Brain microvascular endothelial cell (primary cell): ENCODE results near the gene ELMO1.

Experiments
- DNase-seq: peaks from one replicate; pipeline ENCODE4 v3.0.0-alpha.2; 2020
- H3K27ac ChIP-seq: fragments of 250-450 bp; sonication (Bioruptor Pico); 2 replicates; pipeline ENCODE4 v1.5.1; 2020; ENCODE audit warnings: mild to moderate bottlenecking, moderate library complexity
- H3K27me3 ChIP-seq: fragments of 250-450 bp; sonication (Bioruptor Pico); replicated peaks from 2 replicates; pipeline ENCODE4 v1.5.1; 2020; ENCODE audit warnings: mild to moderate bottlenecking
- H3K36me3 ChIP-seq: fragments of 250-450 bp; sonication (Bioruptor Pico); replicated peaks from 2 replicates; pipeline ENCODE4 v1.5.1; 2020; ENCODE audit warnings: mild to moderate bottlenecking
- H3K4me3 ChIP-seq: 2 replicates; pipeline ENCODE4 v1.5.1; 2011; ENCODE audit warnings: low read depth, mild to moderate bottlenecking, control low read depth, low read length, moderate library complexity
- CTCF ChIP-seq: IDR thresholded peaks from 2 replicates; pipeline ENCODE4 v1.5.1; 2011; ENCODE audit warnings: low read depth, mild to moderate bottlenecking, moderate library complexity, low read length, control low read depth, inconsistent platforms; ENCODE audit errors: missing control alignments
- in situ Hi-C: cut with HindIII; loops from 2 replicates; pipeline ENCODE4 v1.10.0; 2017; ENCODE audit warnings: low sequenced_read_pairs, low pct_ligation_motif_present

ELMO1 gene

GRCh38 chr7:37236906-37237305, 211.8 kb downstream of the ELMO1 start:
- Histone ChIP-seq H3K36me3 (no peaks in the 10 kb centered on the region), H3K27me3 (no peaks in the 10 kb centered on the region), H3K27ac (no peak overlapping the region), H3K4me3 (no peak overlapping the region)
- TF ChIP-seq CTCF: no peak
- no peak for DNase-seq
- in situ Hi-C loops: no loop called here

- TF ChIP-seq CTCF: no peak
- Histone ChIP-seq H3K27me3 (no peaks in the 10 kb centered on the region), H3K27ac (no peak overlapping the region), H3K4me3 (no peak overlapping the region), H3K36me3 (no peaks in the 10 kb centered on the region)
- no peak for DNase-seq
- in situ Hi-C loops: no loop called here
Observed at GRCh38 chr7:37235813-37236212, 212.9 kb downstream of the ELMO1 start.

GRCh38 chr7:37234928-37235327, 213.7 kb downstream of the ELMO1 start:
- peak; percentile 25 for TF ChIP-seq CTCF
- no peaks in the 10 kb centered on the region for H3K36me3 ChIP-seq
- no peaks in the 10 kb centered on the region for H3K27me3 ChIP-seq
- no peak overlapping the region for H3K27ac ChIP-seq
- no peak for DNase-seq
- H3K4me3 ChIP-seq: no peak overlapping the region
- in situ Hi-C loops: no loop called here

- Histone ChIP-seq H3K27me3 (no peaks in the 10 kb centered on the region), H3K4me3 (no peak overlapping the region), H3K27ac (no peak overlapping the region), H3K36me3 (no peaks in the 10 kb centered on the region)
- TF ChIP-seq CTCF: no peak
- in situ Hi-C loops: no loop called here
- DNase-seq: no peak
Observed at GRCh38 chr7:37234334-37234733, 214.3 kb downstream of the ELMO1 start.

- DNase-seq: no peak
- Histone ChIP-seq H3K4me3 (no peak overlapping the region), H3K27ac (no peak overlapping the region), H3K27me3 (no peaks in the 10 kb centered on the region), H3K36me3 (no peaks in the 10 kb centered on the region)
- no peak for TF ChIP-seq CTCF
- in situ Hi-C loops: no loop called here
Observed at GRCh38 chr7:37231613-37232012, 217.1 kb downstream of the ELMO1 start.

- Histone ChIP-seq H3K4me3 (no peak overlapping the region), H3K36me3 (no peaks in the 10 kb centered on the region), H3K27me3 (no peaks in the 10 kb centered on the region), H3K27ac (no peak overlapping the region)
- no peak for DNase-seq
- TF ChIP-seq CTCF: no peak
- in situ Hi-C loops: no loop called here
Observed at GRCh38 chr7:37230221-37230620, 218.4 kb downstream of the ELMO1 start.
